Lower leg skin (tissue), 3 donors: ENCODE measurements around the gene PRR23C.

Source experiments
- CTCF ChIP-seq, 3 donors: fragments of 450-650 bp; IDR thresholded peaks; one replicate each; pipeline ENCODE4 v1.5.1; 2016; ENCODE audit warnings: antibody characterized with exemption in 3 of 3, mild to moderate bottlenecking in 3 of 3, moderate library complexity in 2 of 3
- POLR2A ChIP-seq, 2 donors: fragments of 450-650 bp; IDR thresholded peaks; one replicate each; pipeline ENCODE4 v1.6.1; 2016 to 2017; ENCODE audit warnings: antibody characterized with exemption in 2 of 2, mild to moderate bottlenecking in 1 of 2, moderate library complexity in 1 of 2

- TF ChIP-seq CTCF (IDR thresholded peaks at IDR 0.05) (no peak), POLR2A (IDR thresholded peaks at IDR 0.05) (no peak)
Observed at GRCh38 chr3:139074565-139075115, 29.9 kb upstream of the PRR23C start.
